ENCODE results near the gene THRAP3.

Gene THRAP3

GRCh38 chr1:36337830-36338229, 113.6 kb downstream of the THRAP3 start:
- no peak overlapping the region for H3K9ac ChIP-seq (ENCODE audit: low read depth in 1 of 2, low read length in 2 of 2)
- H3K4me3 ChIP-seq (ENCODE audit: low read depth in 1 of 2, low read length in 2 of 2) = no peak overlapping the region
- H3K4me1 ChIP-seq (ENCODE audit: control insufficient read depth in 1 of 2, insufficient read depth in 2 of 2, low read length in 2 of 2) = no peaks in the 10 kb centered on the region
- H3K27me3 ChIP-seq (ENCODE audit: control insufficient read depth in 1 of 2, insufficient read depth in 2 of 2, low read length in 2 of 2) = no peaks in the 10 kb centered on the region
- H3K36me3 ChIP-seq (ENCODE audit: control insufficient read depth in 1 of 2, insufficient read depth in 2 of 2, low read length in 2 of 2) = peaks cover 0 to 26% of the 10 kb centered on the region in 2 donors
- H3K9me3 ChIP-seq (ENCODE audit: control insufficient read depth in 1 of 2, low read length in 2 of 2) = no peaks in the 10 kb centered on the region
- H3K27ac ChIP-seq (ENCODE audit: low read depth, low read length) = no peak overlapping the region

GRCh38 chr1:36339215-36339614, 115.0 kb downstream of the THRAP3 start:
- Histone ChIP-seq H3K27ac (ENCODE audit: low read depth, low read length) (no peak overlapping the region), H3K27me3 (ENCODE audit: control insufficient read depth in 1 of 2, insufficient read depth in 2 of 2, low read length in 2 of 2) (no peaks in the 10 kb centered on the region), H3K4me1 (ENCODE audit: control insufficient read depth in 1 of 2, insufficient read depth in 2 of 2, low read length in 2 of 2) (no peaks in the 10 kb centered on the region), H3K36me3 (ENCODE audit: control insufficient read depth in 1 of 2, insufficient read depth in 2 of 2, low read length in 2 of 2) (peaks cover 5 to 39% of the 10 kb centered on the region in 2 donors), H3K9me3 (ENCODE audit: control insufficient read depth in 1 of 2, low read length in 2 of 2) (no peaks in the 10 kb centered on the region), H3K4me3 (ENCODE audit: low read depth in 1 of 2, low read length in 2 of 2) (no peak overlapping the region), H3K9ac (ENCODE audit: low read depth in 1 of 2, low read length in 2 of 2) (no peak overlapping the region)

- H3K27ac ChIP-seq (ENCODE audit: low read depth, low read length) = no peak overlapping the region
- no peaks in the 10 kb centered on the region for H3K4me1 ChIP-seq (ENCODE audit: control insufficient read depth in 1 of 2, insufficient read depth in 2 of 2, low read length in 2 of 2)
- H3K9ac ChIP-seq (ENCODE audit: low read depth in 1 of 2, low read length in 2 of 2) = no peak overlapping the region
- H3K4me3 ChIP-seq (ENCODE audit: low read depth in 1 of 2, low read length in 2 of 2) = no peak overlapping the region
- no peaks in the 10 kb centered on the region for H3K9me3 ChIP-seq (ENCODE audit: control insufficient read depth in 1 of 2, low read length in 2 of 2)
- peaks cover 9 to 43% of the 10 kb centered on the region in 2 donors for H3K36me3 ChIP-seq (ENCODE audit: control insufficient read depth in 1 of 2, insufficient read depth in 2 of 2, low read length in 2 of 2)
- H3K27me3 ChIP-seq (ENCODE audit: control insufficient read depth in 1 of 2, insufficient read depth in 2 of 2, low read length in 2 of 2) = no peaks in the 10 kb centered on the region
Observed at GRCh38 chr1:36339615-36340014, 115.4 kb downstream of the THRAP3 start.

GRCh38 chr1:36341626-36342320, 117.5 kb downstream of the THRAP3 start:
- H3K36me3 ChIP-seq (ENCODE audit: control insufficient read depth in 1 of 2, insufficient read depth in 2 of 2, low read length in 2 of 2) = peaks cover 27 to 61% of the 10 kb centered on the region in 2 donors
- H3K9ac ChIP-seq (ENCODE audit: low read depth in 1 of 2, low read length in 2 of 2) = no peak overlapping the region
- H3K9me3 ChIP-seq (ENCODE audit: control insufficient read depth in 1 of 2, low read length in 2 of 2) = no peaks in the 10 kb centered on the region
- no peak overlapping the region for H3K4me3 ChIP-seq (ENCODE audit: low read depth in 1 of 2, low read length in 2 of 2)
- H3K27me3 ChIP-seq (ENCODE audit: control insufficient read depth in 1 of 2, insufficient read depth in 2 of 2, low read length in 2 of 2) = no peaks in the 10 kb centered on the region
- H3K27ac ChIP-seq (ENCODE audit: low read depth, low read length) = no peak overlapping the region
- H3K4me1 ChIP-seq (ENCODE audit: control insufficient read depth in 1 of 2, insufficient read depth in 2 of 2, low read length in 2 of 2) = no peaks in the 10 kb centered on the region

- Histone ChIP-seq H3K27me3 (ENCODE audit: control insufficient read depth in 1 of 2, insufficient read depth in 2 of 2, low read length in 2 of 2) (no peaks in the 10 kb centered on the region), H3K27ac (ENCODE audit: low read depth, low read length) (no peak overlapping the region), H3K9me3 (ENCODE audit: control insufficient read depth in 1 of 2, low read length in 2 of 2) (no peaks in the 10 kb centered on the region), H3K9ac (ENCODE audit: low read depth in 1 of 2, low read length in 2 of 2) (no peak overlapping the region), H3K36me3 (ENCODE audit: control insufficient read depth in 1 of 2, insufficient read depth in 2 of 2, low read length in 2 of 2) (peaks cover 32 to 69% of the 10 kb centered on the region in 2 donors), H3K4me1 (ENCODE audit: control insufficient read depth in 1 of 2, insufficient read depth in 2 of 2, low read length in 2 of 2) (no peaks in the 10 kb centered on the region), H3K4me3 (ENCODE audit: low read depth in 1 of 2, low read length in 2 of 2) (no peak overlapping the region)
Observed at GRCh38 chr1:36342426-36343185, 118.4 kb downstream of the THRAP3 start.

- H3K27ac ChIP-seq (ENCODE audit: low read depth, low read length) = no peak overlapping the region
- no peaks in the 10 kb centered on the region for H3K9me3 ChIP-seq (ENCODE audit: control insufficient read depth in 1 of 2, low read length in 2 of 2)
- H3K36me3 ChIP-seq (ENCODE audit: control insufficient read depth in 1 of 2, insufficient read depth in 2 of 2, low read length in 2 of 2) = peaks cover 43 to 80% of the 10 kb centered on the region in 2 donors
- no peak overlapping the region for H3K4me3 ChIP-seq (ENCODE audit: low read depth in 1 of 2, low read length in 2 of 2)
- H3K9ac ChIP-seq (ENCODE audit: low read depth in 1 of 2, low read length in 2 of 2) = no peak overlapping the region
- H3K4me1 ChIP-seq (ENCODE audit: control insufficient read depth in 1 of 2, insufficient read depth in 2 of 2, low read length in 2 of 2) = no peaks in the 10 kb centered on the region
- H3K27me3 ChIP-seq (ENCODE audit: control insufficient read depth in 1 of 2, insufficient read depth in 2 of 2, low read length in 2 of 2) = no peaks in the 10 kb centered on the region
Observed at GRCh38 chr1:36343651-36344394, 119.6 kb downstream of the THRAP3 start.

- H3K9me3 ChIP-seq (ENCODE audit: control insufficient read depth in 1 of 2, low read length in 2 of 2) = no peaks in the 10 kb centered on the region
- H3K4me1 ChIP-seq (ENCODE audit: control insufficient read depth in 1 of 2, insufficient read depth in 2 of 2, low read length in 2 of 2) = no peaks in the 10 kb centered on the region
- no peaks in the 10 kb centered on the region for H3K27me3 ChIP-seq (ENCODE audit: control insufficient read depth in 1 of 2, insufficient read depth in 2 of 2, low read length in 2 of 2)
- H3K9ac ChIP-seq (ENCODE audit: low read depth in 1 of 2, low read length in 2 of 2) = no peak overlapping the region
- no peak overlapping the region for H3K27ac ChIP-seq (ENCODE audit: low read depth, low read length)
- H3K36me3 ChIP-seq (ENCODE audit: control insufficient read depth in 1 of 2, insufficient read depth in 2 of 2, low read length in 2 of 2) = peaks cover 49 to 84% of the 10 kb centered on the region in 2 donors
- no peak overlapping the region for H3K4me3 ChIP-seq (ENCODE audit: low read depth in 1 of 2, low read length in 2 of 2)
Observed at GRCh38 chr1:36344395-36344680, 120.1 kb downstream of the THRAP3 start.

GRCh38 chr1:36345353-36345752, 121.1 kb downstream of the THRAP3 start:
- H3K9me3 ChIP-seq (ENCODE audit: control insufficient read depth in 1 of 2, low read length in 2 of 2) = no peaks in the 10 kb centered on the region
- H3K27me3 ChIP-seq (ENCODE audit: control insufficient read depth in 1 of 2, insufficient read depth in 2 of 2, low read length in 2 of 2) = no peaks in the 10 kb centered on the region
- no peak overlapping the region for H3K27ac ChIP-seq (ENCODE audit: low read depth, low read length)
- no peak overlapping the region for H3K9ac ChIP-seq (ENCODE audit: low read depth in 1 of 2, low read length in 2 of 2)
- H3K36me3 ChIP-seq (ENCODE audit: control insufficient read depth in 1 of 2, insufficient read depth in 2 of 2, low read length in 2 of 2) = peaks cover 51 to 83% of the 10 kb centered on the region in 2 donors
- peaks cover 0 to 2% of the 10 kb centered on the region in 2 donors for H3K4me1 ChIP-seq (ENCODE audit: control insufficient read depth in 1 of 2, insufficient read depth in 2 of 2, low read length in 2 of 2)
- H3K4me3 ChIP-seq (ENCODE audit: low read depth in 1 of 2, low read length in 2 of 2) = no peak overlapping the region

- Histone ChIP-seq H3K27me3 (ENCODE audit: control insufficient read depth in 1 of 2, insufficient read depth in 2 of 2, low read length in 2 of 2) (no peaks in the 10 kb centered on the region), H3K4me1 (ENCODE audit: control insufficient read depth in 1 of 2, insufficient read depth in 2 of 2, low read length in 2 of 2) (peaks cover 0 to 17% of the 10 kb centered on the region in 2 donors), H3K27ac (ENCODE audit: low read depth, low read length) (no peak overlapping the region), H3K9me3 (ENCODE audit: control insufficient read depth in 1 of 2, low read length in 2 of 2) (no peaks in the 10 kb centered on the region), H3K36me3 (ENCODE audit: control insufficient read depth in 1 of 2, insufficient read depth in 2 of 2, low read length in 2 of 2) (peaks cover 55 to 79% of the 10 kb centered on the region in 2 donors), H3K4me3 (ENCODE audit: low read depth in 1 of 2, low read length in 2 of 2) (no peak overlapping the region), H3K9ac (ENCODE audit: low read depth in 1 of 2, low read length in 2 of 2) (no peak overlapping the region)
Observed at GRCh38 chr1:36346741-36347370, 122.6 kb downstream of the THRAP3 start.

- H3K4me3 ChIP-seq (ENCODE audit: low read depth in 1 of 2, low read length in 2 of 2) = no peak overlapping the region
- H3K9me3 ChIP-seq (ENCODE audit: control insufficient read depth in 1 of 2, low read length in 2 of 2) = no peaks in the 10 kb centered on the region
- H3K9ac ChIP-seq (ENCODE audit: low read depth in 1 of 2, low read length in 2 of 2) = no peak overlapping the region
- peaks cover 58 to 78% of the 10 kb centered on the region in 2 donors for H3K36me3 ChIP-seq (ENCODE audit: control insufficient read depth in 1 of 2, insufficient read depth in 2 of 2, low read length in 2 of 2)
- no peaks in the 10 kb centered on the region for H3K27me3 ChIP-seq (ENCODE audit: control insufficient read depth in 1 of 2, insufficient read depth in 2 of 2, low read length in 2 of 2)
- no peak overlapping the region for H3K27ac ChIP-seq (ENCODE audit: low read depth, low read length)
- H3K4me1 ChIP-seq (ENCODE audit: control insufficient read depth in 1 of 2, insufficient read depth in 2 of 2, low read length in 2 of 2) = peaks cover 5 to 26% of the 10 kb centered on the region in 2 donors
Observed at GRCh38 chr1:36349241-36349671, 125.0 kb downstream of the THRAP3 start.

All from duodenal mucosa (tissue), 2 donors.